NT2/D1 (cell line): ENCODE measurements around the gene PEX5L.

Source experiments
- DNase-seq: peaks from one replicate; pipeline ENCODE4 v3.0.0-alpha.2; 2011; ENCODE audit warnings: low read depth, low spot score
- H3K27me3 ChIP-seq: 2 replicates; pipeline ENCODE4 v1.6.0; 2011; ENCODE audit warnings: mild to moderate bottlenecking; ENCODE audit not compliant: insufficient read length, insufficient read depth
- H3K36me3 ChIP-seq: 2 replicates; pipeline ENCODE4 v1.6.1; 2011; ENCODE audit warnings: mild to moderate bottlenecking, low read length, mixed read lengths; ENCODE audit not compliant: insufficient read depth, insufficient read length
- H3K4me1 ChIP-seq: 2 replicates; pipeline ENCODE4 v1.5.1; 2011; ENCODE audit not compliant: insufficient read depth, insufficient read length
- H3K4me3 ChIP-seq: 2 replicates; pipeline ENCODE4 v1.5.1; 2011; ENCODE audit warnings: low read depth; ENCODE audit not compliant: insufficient read length
- H3K9ac ChIP-seq: 2 replicates; pipeline ENCODE4 v1.6.0; 2011; ENCODE audit warnings: low read depth; ENCODE audit not compliant: insufficient read length
- H3K9me3 ChIP-seq: 2 replicates; pipeline ENCODE4 v1.5.1; 2011; ENCODE audit warnings: mild to moderate bottlenecking, low read length; ENCODE audit not compliant: insufficient read depth
- SUZ12 ChIP-seq: IDR thresholded peaks from 2 replicates; pipeline ENCODE4 v1.6.1; 2011; ENCODE audit not compliant: insufficient read length, insufficient read depth; ENCODE audit errors: extremely low read depth
- YY1 ChIP-seq: IDR thresholded peaks from 2 replicates; pipeline ENCODE4 v1.6.1; 2011; ENCODE audit not compliant: insufficient read length, insufficient read depth
- ZNF274 ChIP-seq: IDR thresholded peaks from 2 replicates; pipeline ENCODE4 v1.6.1; 2011; ENCODE audit warnings: mild to moderate bottlenecking, low read depth, low read length

PEX5L gene

GRCh38 chr3:179962629-179963387 is 73.9 kb downstream of the PEX5L start:
- no peaks in the 10 kb centered on the region for H3K4me1 ChIP-seq
- no peaks in the 10 kb centered on the region for H3K36me3 ChIP-seq
- H3K9ac ChIP-seq: no peak overlapping the region
- H3K27me3 ChIP-seq: no peaks in the 10 kb centered on the region
- TF ChIP-seq YY1 (no peak), ZNF274 (no peak)
- no peaks in the 10 kb centered on the region for H3K9me3 ChIP-seq
- no peak overlapping the region for H3K4me3 ChIP-seq
- no peak for DNase-seq

- no peak for TF ChIP-seq YY1
- no peak for TF ChIP-seq ZNF274
- no peak for TF ChIP-seq SUZ12
- Histone ChIP-seq H3K4me1 (no peaks in the 10 kb centered on the region), H3K36me3 (no peaks in the 10 kb centered on the region), H3K27me3 (no peaks in the 10 kb centered on the region), H3K4me3 (no peak overlapping the region), H3K9me3 (no peaks in the 10 kb centered on the region), H3K9ac (no peak overlapping the region)
- no peak for DNase-seq
Observed at GRCh38 chr3:179961703-179962078, 75.0 kb downstream of the PEX5L start.

- Histone ChIP-seq H3K4me3 (no peak overlapping the region), H3K9ac (no peak overlapping the region), H3K4me1 (no peaks in the 10 kb centered on the region), H3K36me3 (no peaks in the 10 kb centered on the region), H3K27me3 (no peaks in the 10 kb centered on the region), H3K9me3 (no peaks in the 10 kb centered on the region)
- DNase-seq: no peak
- TF ChIP-seq SUZ12 (no peak), ZNF274 (no peak), YY1 (no peak)
Observed at GRCh38 chr3:179961071-179961702, 75.5 kb downstream of the PEX5L start.

GRCh38 chr3:179958759-179959158 is 78.0 kb downstream of the PEX5L start:
- no peak for DNase-seq
- Histone ChIP-seq H3K9ac (no peak overlapping the region), H3K36me3 (no peaks in the 10 kb centered on the region), H3K9me3 (no peaks in the 10 kb centered on the region), H3K27me3 (no peaks in the 10 kb centered on the region), H3K4me3 (no peak overlapping the region), H3K4me1 (no peaks in the 10 kb centered on the region)
- TF ChIP-seq ZNF274 (no peak), YY1 (no peak), SUZ12 (no peak)

GRCh38 chr3:179958143-179958542 is 78.6 kb downstream of the PEX5L start:
- no peaks in the 10 kb centered on the region for H3K27me3 ChIP-seq
- no peak overlapping the region for H3K4me3 ChIP-seq
- no peak for DNase-seq
- H3K9ac ChIP-seq: no peak overlapping the region
- no peaks in the 10 kb centered on the region for H3K4me1 ChIP-seq
- no peak for TF ChIP-seq ZNF274
- H3K9me3 ChIP-seq: no peaks in the 10 kb centered on the region
- no peaks in the 10 kb centered on the region for H3K36me3 ChIP-seq

GRCh38 chr3:179957264-179957845 is 79.4 kb downstream of the PEX5L start:
- Histone ChIP-seq H3K4me3 (no peak overlapping the region), H3K9me3 (no peaks in the 10 kb centered on the region), H3K27me3 (no peaks in the 10 kb centered on the region), H3K9ac (no peak overlapping the region), H3K4me1 (no peaks in the 10 kb centered on the region), H3K36me3 (no peaks in the 10 kb centered on the region)
- no peak for TF ChIP-seq SUZ12
- no peak for TF ChIP-seq YY1
- no peak for TF ChIP-seq ZNF274
- DNase-seq: no peak

- H3K4me1 ChIP-seq: no peaks in the 10 kb centered on the region
- no peaks in the 10 kb centered on the region for H3K27me3 ChIP-seq
- no peaks in the 10 kb centered on the region for H3K9me3 ChIP-seq
- TF ChIP-seq ZNF274 (no peak), SUZ12 (no peak), YY1 (no peak)
- no peaks in the 10 kb centered on the region for H3K36me3 ChIP-seq
- H3K4me3 ChIP-seq: no peak overlapping the region
- DNase-seq: no peak
- H3K9ac ChIP-seq: no peak overlapping the region
Observed at GRCh38 chr3:179956416-179956830, 80.3 kb downstream of the PEX5L start.
